Gastroesophageal sphincter (tissue), 4 donors: Measurements from ENCODE around the gene CCDC92. TPM values are rescaled to one million over a fixed set of nuclear protein-coding genes. Genes with fewer than 3 reads are reported as not detected.
A peak's percentile ranks its signal among the peaks of the same experiment; 100 is the strongest.

ENCODE experiments used
- ATAC-seq: fragments of 150-250 bp; one replicate; pipeline ENCODE4 v1.9.1; 2016; ENCODE audit warnings: mild to moderate bottlenecking, moderate library complexity
- H3K27ac ChIP-seq, 4 donors: fragments of 200-600 bp; sonication (generic) in 3 of 4; 1 replicate in 3 of 4; 2 replicates in 1 of 4; pipeline ENCODE4 v1.5.1; 2016 to 2019
- H3K27me3 ChIP-seq: fragments of 200-600 bp; sonication (generic); one replicate; pipeline ENCODE4 v1.5.1; 2019
- H3K36me3 ChIP-seq, 2 donors: fragments of 200-600 bp; sonication (generic); one replicate each; pipeline ENCODE4 v1.5.1; 2019; ENCODE audit warnings: control low read depth in 1 of 2
- H3K4me1 ChIP-seq, 3 donors: fragments of 200-600 bp; sonication (generic); 1 replicate in 2 of 3; 2 replicates in 1 of 3; pipeline ENCODE4 v1.5.1; 2016 to 2019; ENCODE audit warnings: control low read depth in 2 of 3
- H3K4me3 ChIP-seq, 2 donors: fragments of 200-600 bp; sonication (generic); one replicate each; pipeline ENCODE4 v1.5.1; 2019; ENCODE audit warnings: mild to moderate bottlenecking in 1 of 2, moderate library complexity in 1 of 2
- H3K9me3 ChIP-seq, 3 donors: fragments of 200-600 bp; sonication (generic); one replicate each; pipeline ENCODE4 v1.5.1; 2017 to 2019; ENCODE audit warnings: control low read depth in 2 of 3
- EP300 ChIP-seq: sonication (generic); formaldehyde crosslinking; IDR thresholded peaks from one replicate; pipeline ENCODE4 v1.6.1; 2017; ENCODE audit warnings: antibody characterized with exemption, mild to moderate bottlenecking
- POLR2A ChIP-seq, 2 donors: fragments of 450-650 bp; IDR thresholded peaks; one replicate each; pipeline ENCODE4 v1.6.1; 2017; ENCODE audit warnings: antibody characterized with exemption in 2 of 2, mild to moderate bottlenecking in 2 of 2, moderate library complexity in 1 of 2
- POLR2AphosphoS5 ChIP-seq: sonication (generic); formaldehyde crosslinking; IDR thresholded peaks from one replicate; pipeline ENCODE4 v1.6.1; 2017; ENCODE audit warnings: antibody characterized with exemption
- WGBS, 2 donors: methylation state at CpG; one replicate each; pipeline ENCODE4 v1.1.5; 2018; ENCODE audit warnings: low coverage in 1 of 2; 5-methylcytosine and 5-hydroxymethylcytosine counted together
- total RNA-seq, 4 donors: library from RNA; depleted of rRNA; stranded (reverse); fragments of >200 nt; gene quantifications; one replicate each; pipeline ENCODE4 v1.1.0, GENCODE V29; 2016
- TF ChIP-seq, protein P1 (sequence below), 4 experiments: fragments of 200-600 bp in 2 of 4; fragments of 450-650 bp in 2 of 4; sonication (generic) in 1 of 4; IDR thresholded peaks; one replicate each; pipeline ENCODE4 v1.5.1; 2017 to 2019; ENCODE audit warnings: antibody characterized with exemption in 4 of 4, mild to moderate bottlenecking in 2 of 4, moderate library complexity in 2 of 4

The CCDC92 gene
- total RNA-seq, 4 donors from 2014 or later, result 26.2 to 74.3 (median 34.2) TPM

DNA sequence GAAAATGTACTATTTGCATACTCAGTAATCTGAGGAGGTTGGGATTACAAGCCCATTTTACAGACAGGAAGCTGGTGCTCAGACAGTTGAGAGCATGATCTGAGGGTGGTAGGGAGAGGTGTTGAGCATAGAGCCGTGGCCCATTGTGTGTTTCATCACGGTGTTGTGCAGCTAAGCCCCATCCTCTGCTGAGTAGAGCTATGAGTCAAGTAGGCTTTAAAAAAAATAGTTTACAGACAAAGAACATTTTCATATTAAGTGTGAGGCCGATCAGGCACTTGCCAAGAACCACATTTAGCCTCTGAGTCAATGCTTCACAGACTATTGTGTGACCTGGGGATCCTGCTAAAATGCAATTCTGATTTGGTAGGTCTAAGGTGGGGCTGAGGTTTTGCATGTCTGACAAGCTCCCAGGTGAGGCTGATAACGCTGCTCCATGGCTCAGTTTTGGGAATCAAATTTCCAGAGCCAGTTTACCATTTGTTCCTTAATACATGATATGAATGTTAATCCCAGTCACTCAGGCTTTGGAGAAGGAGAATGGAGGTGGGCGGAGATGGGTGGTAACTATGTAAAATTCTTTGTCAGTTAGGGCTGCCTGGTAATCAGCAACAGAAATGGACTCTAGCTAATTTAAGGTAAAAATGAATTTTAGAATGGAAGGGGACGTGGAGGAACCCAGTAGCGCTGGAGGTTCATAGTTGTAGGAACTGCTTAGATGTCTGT is 22.6 kb upstream of the CCDC92 start:
- TF ChIP-seq, protein P1, sequence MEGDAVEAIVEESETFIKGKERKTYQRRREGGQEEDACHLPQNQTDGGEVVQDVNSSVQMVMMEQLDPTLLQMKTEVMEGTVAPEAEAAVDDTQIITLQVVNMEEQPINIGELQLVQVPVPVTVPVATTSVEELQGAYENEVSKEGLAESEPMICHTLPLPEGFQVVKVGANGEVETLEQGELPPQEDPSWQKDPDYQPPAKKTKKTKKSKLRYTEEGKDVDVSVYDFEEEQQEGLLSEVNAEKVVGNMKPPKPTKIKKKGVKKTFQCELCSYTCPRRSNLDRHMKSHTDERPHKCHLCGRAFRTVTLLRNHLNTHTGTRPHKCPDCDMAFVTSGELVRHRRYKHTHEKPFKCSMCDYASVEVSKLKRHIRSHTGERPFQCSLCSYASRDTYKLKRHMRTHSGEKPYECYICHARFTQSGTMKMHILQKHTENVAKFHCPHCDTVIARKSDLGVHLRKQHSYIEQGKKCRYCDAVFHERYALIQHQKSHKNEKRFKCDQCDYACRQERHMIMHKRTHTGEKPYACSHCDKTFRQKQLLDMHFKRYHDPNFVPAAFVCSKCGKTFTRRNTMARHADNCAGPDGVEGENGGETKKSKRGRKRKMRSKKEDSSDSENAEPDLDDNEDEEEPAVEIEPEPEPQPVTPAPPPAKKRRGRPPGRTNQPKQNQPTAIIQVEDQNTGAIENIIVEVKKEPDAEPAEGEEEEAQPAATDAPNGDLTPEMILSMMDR (IDR thresholded peaks at IDR 0.05), result no peak
- TF ChIP-seq POLR2AphosphoS5 (no peak), EP300 (no peak), POLR2A (IDR thresholded peaks at IDR 0.05) (no peak)
- H3K4me1 ChIP-seq, result peaks cover 0 to 27% (median 0%) of the 10 kb centered on the region in 3 donors
- no peak overlapping the region for H3K4me3 ChIP-seq
- H3K27ac ChIP-seq, result no peak overlapping the region
- peaks cover 0 to 57% of the 10 kb centered on the region in 2 donors for H3K36me3 ChIP-seq
- ATAC-seq, result no peak
- H3K9me3 ChIP-seq, result no peaks in the 10 kb centered on the region
- 70 to 80% methylated on average over 7 of the region's 7 CpGs for WGBS, 2 donors
- H3K27me3 ChIP-seq, result no peaks in the 10 kb centered on the region

DNA sequence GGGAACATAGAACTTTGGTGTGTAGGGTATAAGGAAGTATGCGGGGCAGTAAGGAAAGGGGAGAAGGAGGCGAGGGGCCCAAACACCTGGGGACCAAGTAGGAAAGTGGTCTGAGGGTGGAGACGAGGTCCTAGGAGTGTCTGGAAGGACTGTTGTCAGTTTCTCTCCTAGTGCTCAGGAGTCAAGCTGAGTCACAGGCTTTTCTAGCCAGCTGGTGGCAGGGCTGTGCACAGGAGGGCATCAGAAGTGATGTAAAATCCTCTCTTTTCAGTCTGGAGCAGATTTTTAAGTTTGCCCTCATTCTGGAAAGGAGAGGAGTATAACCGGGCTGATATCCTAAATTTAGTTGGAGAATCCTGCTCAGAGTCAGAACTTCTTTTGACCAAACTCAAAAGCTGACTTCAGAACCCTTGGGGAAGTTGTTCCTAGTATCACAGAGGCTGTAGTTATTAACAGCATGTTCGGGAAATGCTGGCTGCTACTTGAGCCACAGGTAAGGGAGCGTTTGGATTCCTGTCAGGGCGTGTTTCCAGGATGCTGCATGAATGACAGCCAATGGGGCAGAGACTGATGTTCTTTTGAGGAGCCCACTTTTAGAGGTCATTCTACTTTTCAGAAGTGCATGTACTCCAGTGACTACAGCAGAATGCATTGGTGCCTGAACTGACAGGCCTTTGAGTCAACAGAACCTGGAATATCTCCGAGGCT is 19.6 kb upstream of the CCDC92 start:
- H3K4me1 ChIP-seq, result peaks cover 0 to 22% (median 0%) of the 10 kb centered on the region in 3 donors

DNA sequence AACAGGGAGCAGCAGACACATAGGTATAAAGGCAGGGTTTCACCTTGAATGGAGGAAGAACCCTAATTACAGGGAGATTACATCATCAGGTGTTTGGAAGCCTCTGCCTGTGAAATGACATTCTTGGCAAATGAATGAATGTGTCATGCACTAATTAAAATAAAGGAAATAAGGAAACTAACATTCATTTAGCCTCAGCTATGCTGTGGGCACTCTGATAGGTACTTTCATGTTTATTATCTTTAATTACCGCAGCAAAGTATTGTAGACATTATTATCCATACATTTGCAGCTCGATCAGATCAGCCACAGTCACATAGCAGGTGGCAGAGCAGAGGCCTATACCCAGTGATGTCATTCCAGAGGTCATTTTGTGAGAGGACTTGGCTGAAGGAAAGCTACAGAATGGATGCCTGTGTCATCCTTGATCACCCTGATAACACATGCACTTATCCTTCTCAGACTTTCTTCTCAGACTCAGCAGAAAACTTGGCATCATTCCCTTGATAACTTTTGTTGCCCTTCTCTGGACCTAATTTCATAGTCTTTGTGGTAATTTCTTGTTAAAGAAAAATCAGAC is 18.8 kb upstream of the CCDC92 start:
- no peak for ATAC-seq
- H3K27me3 ChIP-seq, result no peaks in the 10 kb centered on the region
- TF ChIP-seq POLR2AphosphoS5 (no peak), EP300 (no peak), POLR2A (IDR thresholded peaks at IDR 0.05) (no peak)
- TF ChIP-seq, protein P1 (IDR thresholded peaks at IDR 0.05), result no peak
- peaks cover 0 to 60% of the 10 kb centered on the region in 2 donors for H3K36me3 ChIP-seq
- H3K27ac ChIP-seq, result no peak overlapping the region
- WGBS, 2 donors, result 96 to 100% methylated on average over 1 to 2 of the region's 2 CpGs
- no peaks in the 10 kb centered on the region for H3K9me3 ChIP-seq
- H3K4me3 ChIP-seq, result no peak overlapping the region
- H3K4me1 ChIP-seq, result peaks cover 0 to 14% (median 2%) of the 10 kb centered on the region in 3 donors

More for the DNA sequence above, 19.6 kb upstream of the CCDC92 start:
- no peaks in the 10 kb centered on the region for H3K9me3 ChIP-seq
- H3K36me3 ChIP-seq, result peaks cover 0 to 62% of the 10 kb centered on the region in 2 donors
- H3K4me3 ChIP-seq, result no peak overlapping the region
- WGBS, 2 donors, result 86 to 90% methylated on average over 4 to 5 of the region's 8 CpGs
- no peak overlapping the region for H3K27ac ChIP-seq
- TF ChIP-seq, protein P1 (IDR thresholded peaks at IDR 0.05), result no peak
- TF ChIP-seq POLR2A (IDR thresholded peaks at IDR 0.05) (no peak), POLR2AphosphoS5 (no peak), EP300 (no peak)
- ATAC-seq, result no peak
- H3K27me3 ChIP-seq, result no peaks in the 10 kb centered on the region

DNA sequence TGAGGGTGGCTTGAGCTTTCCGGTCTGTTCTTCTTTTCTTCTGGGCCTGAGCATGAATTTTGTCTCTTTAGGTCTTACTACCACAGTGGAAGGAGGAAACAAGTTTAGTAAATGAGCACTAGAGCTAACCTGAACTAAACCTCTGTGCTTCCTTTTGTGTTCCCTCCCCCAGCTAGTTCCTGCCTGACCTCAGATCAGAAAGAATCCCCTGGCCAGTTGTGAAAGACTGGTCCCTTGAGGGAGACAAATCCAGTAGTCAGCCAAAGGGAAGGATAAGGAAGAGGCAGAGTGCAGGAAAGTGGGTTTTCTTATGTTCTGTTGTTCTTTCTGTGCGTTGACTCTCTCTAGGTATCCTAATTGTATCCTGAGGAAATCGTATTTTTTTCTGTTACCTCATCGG is 17.9 kb upstream of the CCDC92 start:
- 80 to 82% methylated on average over 3 to 4 of the region's 4 CpGs for WGBS, 2 donors
- H3K27ac ChIP-seq, result no peak overlapping the region
- H3K4me1 ChIP-seq, result peaks cover 0 to 12% (median 3%) of the 10 kb centered on the region in 3 donors
- TF ChIP-seq, protein P1 (IDR thresholded peaks at IDR 0.05), result no peak
- TF ChIP-seq POLR2AphosphoS5 (no peak), POLR2A (IDR thresholded peaks at IDR 0.05) (no peak), EP300 (no peak)
- peaks cover 0 to 59% of the 10 kb centered on the region in 2 donors for H3K36me3 ChIP-seq
- no peaks in the 10 kb centered on the region for H3K27me3 ChIP-seq
- peak; percentile 43 for ATAC-seq
- H3K9me3 ChIP-seq, result no peaks in the 10 kb centered on the region
- H3K4me3 ChIP-seq, result no peak overlapping the region
